Measurements from ENCODE around the gene NLGN1. TPM values are rescaled to one million over a fixed set of nuclear protein-coding genes. Genes with fewer than 3 reads are reported as not detected.

The NLGN1 gene
- polyA plus RNA-seq, 1 donor from 2014 or later: 2.7 TPM

DNA sequence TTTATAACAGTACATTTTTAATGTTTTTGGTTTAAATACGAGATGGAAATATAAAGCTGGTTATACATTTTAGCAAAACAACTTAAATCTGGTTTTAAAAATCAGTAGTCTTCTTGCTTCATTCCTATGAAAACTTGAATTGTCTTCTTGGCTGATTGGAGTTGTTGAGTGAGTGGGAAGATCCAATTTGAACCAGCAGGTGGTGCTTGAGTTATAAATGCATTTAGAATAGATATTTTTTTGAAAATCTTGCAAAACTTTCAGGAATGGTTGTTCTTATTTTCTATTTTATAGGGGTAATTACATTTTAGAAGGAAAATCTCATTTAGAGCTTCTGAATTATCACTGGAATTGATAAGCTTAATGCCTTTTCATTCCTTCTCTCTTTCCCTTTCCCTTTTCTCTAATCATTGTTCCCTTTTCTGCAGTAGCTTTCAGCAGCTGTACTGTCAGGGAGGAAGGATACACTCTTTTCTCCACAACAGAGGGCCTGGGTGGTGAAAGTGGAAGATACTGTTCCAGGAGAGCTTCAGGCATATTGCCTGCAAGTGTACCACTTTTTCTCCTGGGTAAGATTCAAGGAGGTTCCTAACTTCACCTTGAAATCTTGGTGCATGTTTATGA, 335.6 kb downstream of the NLGN1 start:
- H3K4me3 ChIP-seq (ENCODE audit: low read length): no peak overlapping the region
- H3K9me3 ChIP-seq (ENCODE audit: low read length): no peaks in the 10 kb centered on the region
- H3K36me3 ChIP-seq (ENCODE audit: insufficient read depth, low read length): no peaks in the 10 kb centered on the region
- no peaks in the 10 kb centered on the region for H3K9me2 ChIP-seq (ENCODE audit: insufficient read depth, low read length)
- H3K4me2 ChIP-seq (ENCODE audit: low read length): no peak overlapping the region
- TF ChIP-seq SMC3 (conservative IDR thresholded peaks at IDR 0.05; ENCODE audit: poor library complexity): peak; percentile 32
- TF ChIP-seq, protein P1, sequence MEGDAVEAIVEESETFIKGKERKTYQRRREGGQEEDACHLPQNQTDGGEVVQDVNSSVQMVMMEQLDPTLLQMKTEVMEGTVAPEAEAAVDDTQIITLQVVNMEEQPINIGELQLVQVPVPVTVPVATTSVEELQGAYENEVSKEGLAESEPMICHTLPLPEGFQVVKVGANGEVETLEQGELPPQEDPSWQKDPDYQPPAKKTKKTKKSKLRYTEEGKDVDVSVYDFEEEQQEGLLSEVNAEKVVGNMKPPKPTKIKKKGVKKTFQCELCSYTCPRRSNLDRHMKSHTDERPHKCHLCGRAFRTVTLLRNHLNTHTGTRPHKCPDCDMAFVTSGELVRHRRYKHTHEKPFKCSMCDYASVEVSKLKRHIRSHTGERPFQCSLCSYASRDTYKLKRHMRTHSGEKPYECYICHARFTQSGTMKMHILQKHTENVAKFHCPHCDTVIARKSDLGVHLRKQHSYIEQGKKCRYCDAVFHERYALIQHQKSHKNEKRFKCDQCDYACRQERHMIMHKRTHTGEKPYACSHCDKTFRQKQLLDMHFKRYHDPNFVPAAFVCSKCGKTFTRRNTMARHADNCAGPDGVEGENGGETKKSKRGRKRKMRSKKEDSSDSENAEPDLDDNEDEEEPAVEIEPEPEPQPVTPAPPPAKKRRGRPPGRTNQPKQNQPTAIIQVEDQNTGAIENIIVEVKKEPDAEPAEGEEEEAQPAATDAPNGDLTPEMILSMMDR (IDR thresholded peaks at IDR 0.05; ENCODE audit: poor library complexity, severe bottlenecking): peak; percentile 50
- TF ChIP-seq RAD21 (conservative IDR thresholded peaks at IDR 0.05): peak; percentile 47
- no peak for TF ChIP-seq MXI1 (conservative IDR thresholded peaks at IDR 0.05; ENCODE audit: poor library complexity, severe bottlenecking)
- no peaks in the 10 kb centered on the region for H3F3A ChIP-seq (ENCODE audit: insufficient read depth, low read length, poor library complexity, severe bottlenecking)
- no peaks in the 10 kb centered on the region for H4K20me1 ChIP-seq (ENCODE audit: insufficient read depth)
- no peak overlapping the region for H2AFZ ChIP-seq (ENCODE audit: low read depth, low read length)
- no peak overlapping the region for H3K27ac ChIP-seq (ENCODE audit: low read length)
- no peaks in the 10 kb centered on the region for H3K27me3 ChIP-seq (ENCODE audit: insufficient read depth, low read depth, low read length)
- no peak overlapping the region for H3K9ac ChIP-seq (ENCODE audit: low read length)
- H3K79me2 ChIP-seq (replicated peaks; ENCODE audit: insufficient read depth, low read length): no peaks in the 10 kb centered on the region

DNA sequence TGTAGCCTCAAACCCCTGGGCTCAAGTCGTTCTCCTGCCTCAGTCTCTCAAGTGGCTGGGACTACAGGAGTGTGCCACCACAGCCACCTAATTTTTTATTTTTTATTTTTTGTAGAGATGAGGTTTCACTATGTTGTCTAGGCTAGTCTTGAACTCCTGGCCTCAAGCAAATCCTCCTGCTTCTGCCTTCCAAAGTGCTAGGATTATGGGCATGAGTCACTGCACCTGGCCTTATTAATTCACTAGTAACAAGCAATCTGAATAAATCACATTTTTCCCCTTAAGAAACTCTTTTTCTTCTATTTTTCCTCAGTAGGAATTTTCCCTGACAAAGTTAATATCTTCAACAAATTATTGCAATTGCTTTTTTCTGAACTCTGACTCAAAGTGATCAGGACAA, 336.9 kb downstream of the NLGN1 start:
- H3K9me3 ChIP-seq (ENCODE audit: low read length): no peaks in the 10 kb centered on the region
- no peak overlapping the region for H2AFZ ChIP-seq (ENCODE audit: low read depth, low read length)
- no peaks in the 10 kb centered on the region for H3F3A ChIP-seq (ENCODE audit: insufficient read depth, low read length, poor library complexity, severe bottlenecking)
- no peaks in the 10 kb centered on the region for H4K20me1 ChIP-seq (ENCODE audit: insufficient read depth)
- no peaks in the 10 kb centered on the region for H3K79me2 ChIP-seq (replicated peaks; ENCODE audit: insufficient read depth, low read length)
- no peaks in the 10 kb centered on the region for H3K27me3 ChIP-seq (ENCODE audit: insufficient read depth, low read depth, low read length)
- H3K9me2 ChIP-seq (ENCODE audit: insufficient read depth, low read length): no peaks in the 10 kb centered on the region
- TF ChIP-seq SMC3 (conservative IDR thresholded peaks at IDR 0.05; ENCODE audit: poor library complexity): no peak
- no peak for TF ChIP-seq EP300 (conservative IDR thresholded peaks at IDR 0.05; ENCODE audit: poor library complexity, severe bottlenecking)
- TF ChIP-seq, protein P2, sequence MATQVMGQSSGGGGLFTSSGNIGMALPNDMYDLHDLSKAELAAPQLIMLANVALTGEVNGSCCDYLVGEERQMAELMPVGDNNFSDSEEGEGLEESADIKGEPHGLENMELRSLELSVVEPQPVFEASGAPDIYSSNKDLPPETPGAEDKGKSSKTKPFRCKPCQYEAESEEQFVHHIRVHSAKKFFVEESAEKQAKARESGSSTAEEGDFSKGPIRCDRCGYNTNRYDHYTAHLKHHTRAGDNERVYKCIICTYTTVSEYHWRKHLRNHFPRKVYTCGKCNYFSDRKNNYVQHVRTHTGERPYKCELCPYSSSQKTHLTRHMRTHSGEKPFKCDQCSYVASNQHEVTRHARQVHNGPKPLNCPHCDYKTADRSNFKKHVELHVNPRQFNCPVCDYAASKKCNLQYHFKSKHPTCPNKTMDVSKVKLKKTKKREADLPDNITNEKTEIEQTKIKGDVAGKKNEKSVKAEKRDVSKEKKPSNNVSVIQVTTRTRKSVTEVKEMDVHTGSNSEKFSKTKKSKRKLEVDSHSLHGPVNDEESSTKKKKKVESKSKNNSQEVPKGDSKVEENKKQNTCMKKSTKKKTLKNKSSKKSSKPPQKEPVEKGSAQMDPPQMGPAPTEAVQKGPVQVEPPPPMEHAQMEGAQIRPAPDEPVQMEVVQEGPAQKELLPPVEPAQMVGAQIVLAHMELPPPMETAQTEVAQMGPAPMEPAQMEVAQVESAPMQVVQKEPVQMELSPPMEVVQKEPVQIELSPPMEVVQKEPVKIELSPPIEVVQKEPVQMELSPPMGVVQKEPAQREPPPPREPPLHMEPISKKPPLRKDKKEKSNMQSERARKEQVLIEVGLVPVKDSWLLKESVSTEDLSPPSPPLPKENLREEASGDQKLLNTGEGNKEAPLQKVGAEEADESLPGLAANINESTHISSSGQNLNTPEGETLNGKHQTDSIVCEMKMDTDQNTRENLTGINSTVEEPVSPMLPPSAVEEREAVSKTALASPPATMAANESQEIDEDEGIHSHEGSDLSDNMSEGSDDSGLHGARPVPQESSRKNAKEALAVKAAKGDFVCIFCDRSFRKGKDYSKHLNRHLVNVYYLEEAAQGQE (IDR thresholded peaks at IDR 0.05; ENCODE audit: borderline replicate concordance): no peak
- TF ChIP-seq POLR2AphosphoS5 (IDR thresholded peaks at IDR 0.05): no peak
- TF ChIP-seq RAD21 (conservative IDR thresholded peaks at IDR 0.05): no peak
- no peak for TF ChIP-seq EZH2 (IDR thresholded peaks at IDR 0.05; ENCODE audit: borderline replicate concordance, insufficient read depth, low read length, poor library complexity, severe bottlenecking)
- no peak for TF ChIP-seq MXI1 (conservative IDR thresholded peaks at IDR 0.05; ENCODE audit: poor library complexity, severe bottlenecking)
- H3K4me2 ChIP-seq (ENCODE audit: low read length): no peak overlapping the region
- H3K27ac ChIP-seq (ENCODE audit: low read length): no peak overlapping the region
- no peak overlapping the region for H3K4me3 ChIP-seq (ENCODE audit: low read length)
- no peak overlapping the region for H3K9ac ChIP-seq (ENCODE audit: low read length)
- no peaks in the 10 kb centered on the region for H3K36me3 ChIP-seq (ENCODE audit: insufficient read depth, low read length)

Data from neural cell (in vitro differentiated cells).